Measurements from ENCODE around the gene NFKBIB. TPM values are rescaled to one million over a fixed set of nuclear protein-coding genes. Genes with fewer than 3 reads are reported as not detected.

NFKBIB gene
- total and polyA plus RNA-seq, 2 of the 8 experiments (the other 6 are each of a cell fraction or from before 2014, with no cell fraction given) = 37.3 to 44.1 TPM

- H4K91ac ChIP-seq (replicated peaks; ENCODE audit: insufficient read length, low read length) = no peak overlapping the region
- no peak overlapping the region for H4K8ac ChIP-seq (ENCODE audit: extremely low read depth, insufficient read depth, low read length)
- H3K36me3 ChIP-seq (ENCODE audit: control insufficient read depth in 2 of 4, insufficient read depth in 4 of 4, low read length in 3 of 4) = peaks cover 2 to 20% (median 11%) of the 10 kb centered on the region in 4 experiments; a peak in 6 of 8 replicates
- no peaks in the 10 kb centered on the region for H3K27me3 ChIP-seq (replicated peaks in 1 of 4; ENCODE audit: control insufficient read depth in 3 of 4, extremely low read depth in 1 of 4, insufficient read depth in 3 of 4, low read length in 3 of 4)
- no peak for DNase-seq (ENCODE audit: low read depth in 1 of 2, low spot score in 2 of 2)
- H3K9me3 ChIP-seq (ENCODE audit: insufficient read depth in 2 of 2, low read depth in 1 of 2, low read length in 1 of 2) = no peaks in the 10 kb centered on the region
- TF ChIP-seq TEAD4 (IDR thresholded peaks at IDR 0.05; ENCODE audit: low read depth, low read length) (no peak), BACH1 (IDR thresholded peaks at IDR 0.05; ENCODE audit: low read length) (no peak), KDM5A (IDR thresholded peaks at IDR 0.05; ENCODE audit: low read length) (no peak), RBBP5 (IDR thresholded peaks at IDR 0.05; ENCODE audit: borderline replicate concordance, low read depth, low read length) (no peak), GTF2F1 (IDR thresholded peaks at IDR 0.05; ENCODE audit: borderline replicate concordance, low read depth, low read length) (no peak), SP2 (IDR thresholded peaks at IDR 0.05; ENCODE audit: low read length) (no peak), POLR2A (IDR thresholded peaks at IDR 0.05; ENCODE audit: control extremely low read depth in 1 of 2, low read depth in 2 of 2, low read length in 2 of 2) (no peak), SIN3A (conservative IDR thresholded peaks at IDR 0.05 in 1 of 2, IDR thresholded peaks at IDR 0.05 in 1 of 2; ENCODE audit: low read depth in 1 of 2, low read length in 2 of 2) (no peak), CTCF (IDR thresholded peaks at IDR 0.05; ENCODE audit: control extremely low read depth in 1 of 3, insufficient read depth in 1 of 3, low read depth in 1 of 3, low read length in 3 of 3) (no peak), MAX (IDR thresholded peaks at IDR 0.05) (no peak), CTBP2 (IDR thresholded peaks at IDR 0.05; ENCODE audit: borderline replicate concordance, insufficient read depth, insufficient read length, low read length) (no peak)
- H3K4me2 ChIP-seq (ENCODE audit: insufficient read depth in 1 of 2, low read depth in 2 of 2, low read length in 2 of 2) = no peak overlapping the region
- H4K20me1 ChIP-seq (replicated peaks in 1 of 2; ENCODE audit: control insufficient read depth in 1 of 2, insufficient read depth in 2 of 2, low read length in 2 of 2) = peaks cover 0 to 7% of the 10 kb centered on the region in 2 experiments
- no peak overlapping the region for H3K27ac ChIP-seq (ENCODE audit: low read depth, low read length)
- H3K4me1 ChIP-seq (replicated peaks in 1 of 4; ENCODE audit: control insufficient read depth in 3 of 4, insufficient read depth in 4 of 4, low read length in 3 of 4) = no peaks in the 10 kb centered on the region
- no peaks in the 10 kb centered on the region for H3K79me1 ChIP-seq (ENCODE audit: low read depth, low read length)
- ChIA-PET POLR2A (ENCODE audit: partially characterized antibody) (interaction anchor here (0.9 to 6.7 kb wide), 5 partner anchors 11 to 102 kb away, joined by 3 to 36 read pairs (median 6); partner anchors contain the start of genes MRPS12, NFKBIB, SARS2 and SIRT2), CTCF (ENCODE audit: partially characterized antibody) (interaction anchor here (0.6 to 2.7 kb wide), 5 partner anchors 9 to 629 kb away, joined by 3 to 24 read pairs (median 4); partner anchors contain the start of genes MRPS12, NFKBIB and SARS2)
- peaks cover 6% of the 10 kb centered on the region; the same call in 1 of the 2 replicates for H3K23me2 ChIP-seq (ENCODE audit: low read depth, low read length)
- no peak overlapping the region for H2BK15ac ChIP-seq (ENCODE audit: low read length)
- H3K18ac ChIP-seq (ENCODE audit: extremely low read depth, low read length) = no peak overlapping the region
- no peak overlapping the region for H3K56ac ChIP-seq (replicated peaks; ENCODE audit: insufficient read length, low read depth, low read length)
- H3K23ac ChIP-seq (ENCODE audit: insufficient read length) = no peak overlapping the region
- no peak overlapping the region for H2BK120ac ChIP-seq (replicated peaks; ENCODE audit: low read depth, low read length)
- no peak overlapping the region for H3K14ac ChIP-seq (ENCODE audit: insufficient read length)
- H2BK12ac ChIP-seq (ENCODE audit: low read depth, low read length) = no peak overlapping the region
- H2BK5ac ChIP-seq (ENCODE audit: low read depth, low read length) = no peak overlapping the region
- no peak overlapping the region for H2AK5ac ChIP-seq (ENCODE audit: low read depth, low read length)
- no peak overlapping the region for H2BK20ac ChIP-seq (ENCODE audit: low read length)
- no peak overlapping the region for H2AFZ ChIP-seq (ENCODE audit: low read length)
- H3K4ac ChIP-seq (replicated peaks; ENCODE audit: insufficient read length, low read depth, low read length) = no peak overlapping the region
- H3K9ac ChIP-seq (replicated peaks in 1 of 4; ENCODE audit: extremely low read depth in 1 of 4, low read depth in 3 of 4, low read length in 3 of 4) = no peak overlapping the region
- WGBS, 2 experiments (ENCODE audit: extremely low coverage in 1 of 2, insufficient coverage in 1 of 2, insufficient read length in 1 of 2, insufficient replicate concordance in 2 of 2, low coverage in 1 of 2, low lambda C conversion rate in 2 of 2, missing lambda C conversion rate in 1 of 2) = 87% methylated on average over 10 of the region's 10 CpGs; no CpG with 5 or more reads in 1 of the 2 experiments
- no peak overlapping the region for H4K5ac ChIP-seq (ENCODE audit: insufficient read length, low read depth, low read length)
- no peaks in the 10 kb centered on the region; a peak in 1 of 4 replicates for H3K79me2 ChIP-seq (ENCODE audit: control insufficient read depth in 1 of 2, insufficient read depth in 2 of 2, low read length in 2 of 2)
- no peak for FAIRE-seq
- H3K4me3 ChIP-seq (ENCODE audit: extremely low read depth in 1 of 4, insufficient read depth in 2 of 4, low read depth in 3 of 4, low read length in 4 of 4) = no peak overlapping the region
These were observed 18.8 kb downstream of the NFKBIB start for GRCh38 chr19:38918526-38918925.

All from H1 (cell line).